Measurements from ENCODE around the gene TMEM88. TPM values are rescaled to one million over a fixed set of nuclear protein-coding genes. Genes with fewer than 3 reads are reported as not detected.

The TMEM88 gene
- total and polyA plus RNA-seq, 2 of the 4 experiments (the other 2 are of a cell fraction): 2.1 TPM; not detected in 1

- no peaks in the 10 kb centered on the region for H3K27me3 ChIP-seq (ENCODE audit: control insufficient read depth, insufficient read depth, low read length)
- peak overlapping the region; percentile 46; the same call in 1 of the 2 replicates for H2BK20ac ChIP-seq (ENCODE audit: low read depth, low read length)
- peak overlapping the region; percentile 98 for H2BK5ac ChIP-seq (ENCODE audit: low read depth, low read length, poor library complexity, severe bottlenecking)
- H4K20me1 ChIP-seq (ENCODE audit: insufficient read depth, low read length): peaks cover 14% of the 10 kb centered on the region
- H3K9ac ChIP-seq (ENCODE audit: low read depth, low read length): peak overlapping the region; percentile 99
- no peak for TF ChIP-seq BHLHE40 (IDR thresholded peaks at IDR 0.05; ENCODE audit: low read depth, low read length)
- TF ChIP-seq USF2 (IDR thresholded peaks at IDR 0.05; ENCODE audit: low read depth, low read length): no peak
- TF ChIP-seq RAD21 (IDR thresholded peaks at IDR 0.05; ENCODE audit: low read length): peak; percentile 19; the same call in 1 of the 2 replicates
- TF ChIP-seq CTCF (conservative IDR thresholded peaks at IDR 0.05; ENCODE audit: low read depth, low read length): no peak
- TF ChIP-seq CHD1 (IDR thresholded peaks at IDR 0.05; ENCODE audit: low read depth, low read length): no peak
- TF ChIP-seq MAZ (IDR thresholded peaks at IDR 0.05; ENCODE audit: borderline replicate concordance, low read depth, low read length): no peak
- TF ChIP-seq NFE2L2 (IDR thresholded peaks at IDR 0.05; ENCODE audit: low read depth, low read length): no peak
- peak; percentile 40; the same call in 1 of the 2 replicates for TF ChIP-seq POLR2A (IDR thresholded peaks at IDR 0.05; ENCODE audit: low read depth, low read length)
- no peak for TF ChIP-seq RCOR1 (IDR thresholded peaks at IDR 0.05; ENCODE audit: insufficient replicate concordance, low read length)
- TF ChIP-seq FOS (IDR thresholded peaks at IDR 0.05; ENCODE audit: low read depth, low read length): no peak
- H3K4me3 ChIP-seq (ENCODE audit: insufficient read depth, low read depth, low read length): peak overlapping the region; percentile 98
- WGBS, 2 experiments (ENCODE audit: extremely low coverage in 2 of 2, insufficient read length in 1 of 2): no CpG with 5 or more reads among the region's 8 CpGs
- DNase-seq (no peak), ATAC-seq (ENCODE audit: low read depth) (no peak; the same call in 1 of the 2 replicates)
- peak overlapping the region; percentile 78 for H2BK120ac ChIP-seq (ENCODE audit: low read depth, low read length)
- H2AK5ac ChIP-seq (ENCODE audit: low read depth, low read length): peak overlapping the region; percentile 81; the same call in 1 of the 2 replicates
- peaks cover 9 to 65% of the 10 kb centered on the region in 2 experiments for H3K79me1 ChIP-seq (ENCODE audit: low read depth in 1 of 2, low read length in 2 of 2)
- BruUV-seq (replicated peaks): no TSS peak
- H3K4ac ChIP-seq (ENCODE audit: low read depth, low read length): peak overlapping the region; percentile 99
- H4K8ac ChIP-seq (ENCODE audit: low read depth in 2 of 2, low read length in 2 of 2): peak overlapping the region; percentile 36 to 78
- H2AK9ac ChIP-seq (replicated peaks; ENCODE audit: low read depth, low read length, poor library complexity): peak overlapping the region; percentile 100
- intact Hi-C loops (cut with micrococcal nuclease) (no loop called here), dilution Hi-C loops (cut with HindIII; ENCODE audit: low sequenced_read_pairs, unreplicated experiment) (no loop called here), in situ Hi-C loops (cut with MboI; ENCODE audit: low sequenced_read_pairs) (no loop called here)
- H3K27ac ChIP-seq (ENCODE audit: insufficient read depth, low read length): peak overlapping the region; percentile 100
- H3K18ac ChIP-seq (ENCODE audit: low read depth, low read length): peak overlapping the region; percentile 52
- peaks cover 18% of the 10 kb centered on the region for H3K36me3 ChIP-seq (ENCODE audit: control insufficient read depth, insufficient read depth, low read length)
- peak overlapping the region; percentile 83 for H4K5ac ChIP-seq (ENCODE audit: low read depth, low read length)
- peak overlapping the region; percentile 86; the same call in 1 of the 2 replicates for H4K91ac ChIP-seq (ENCODE audit: insufficient read depth, low read depth, low read length)
- peaks cover 26% of the 10 kb centered on the region for H3K4me1 ChIP-seq (ENCODE audit: control insufficient read depth, insufficient read depth, low read length)
- peak overlapping the region; percentile 86 for H2AFZ ChIP-seq (replicated peaks; ENCODE audit: low read length, poor library complexity)
- H2BK15ac ChIP-seq (ENCODE audit: low read depth, low read length): peak overlapping the region; percentile 33; the same call in 1 of the 3 replicates
- H3K9me3 ChIP-seq (ENCODE audit: control insufficient read depth, insufficient read depth, low read length): no peaks in the 10 kb centered on the region
- peak overlapping the region; percentile 84 for H3K14ac ChIP-seq (replicated peaks; ENCODE audit: low read depth, low read length)
- peak overlapping the region; percentile 94 for H3K23ac ChIP-seq (ENCODE audit: low read depth, low read length)
- peak overlapping the region; percentile 87 for H3K56ac ChIP-seq (ENCODE audit: extremely low read depth, insufficient read depth, low read length)
- peak overlapping the region; percentile 99 for H3K4me2 ChIP-seq (ENCODE audit: low read depth, low read length)
- ChIA-PET CTCF (no interaction called here), POLR2A (ENCODE audit: unreplicated experiment) (no interaction called here)
- H3K9me1 ChIP-seq (ENCODE audit: insufficient read depth, low read length): peaks cover 11% of the 10 kb centered on the region
Observed at GRCh38 chr17:7887038-7887481, 32.2 kb downstream of the TMEM88 start.

Measured in IMR-90 (cell line).